ENCODE data around the gene GDPD4.

GDPD4 gene

DNA sequence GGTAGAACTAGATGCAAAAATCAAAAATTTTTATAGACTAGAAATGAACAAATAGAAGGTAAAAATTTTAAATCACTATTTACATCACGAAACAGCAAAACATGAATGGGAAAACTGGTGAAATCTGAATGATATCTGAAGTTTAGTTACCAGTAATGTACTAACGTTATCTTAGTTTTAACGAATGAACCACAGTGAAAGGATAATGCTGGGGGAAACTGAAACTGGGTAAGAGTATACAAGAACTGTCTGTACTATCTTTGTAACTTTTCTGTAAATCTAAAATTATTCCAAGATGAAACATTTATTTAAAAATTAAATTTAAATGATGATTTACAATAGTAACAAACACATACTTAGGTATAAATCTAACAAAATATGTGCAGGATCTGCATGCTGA lies 7.4 kb downstream of the GDPD4 start:
- DNase-seq, result no peak

DNA sequence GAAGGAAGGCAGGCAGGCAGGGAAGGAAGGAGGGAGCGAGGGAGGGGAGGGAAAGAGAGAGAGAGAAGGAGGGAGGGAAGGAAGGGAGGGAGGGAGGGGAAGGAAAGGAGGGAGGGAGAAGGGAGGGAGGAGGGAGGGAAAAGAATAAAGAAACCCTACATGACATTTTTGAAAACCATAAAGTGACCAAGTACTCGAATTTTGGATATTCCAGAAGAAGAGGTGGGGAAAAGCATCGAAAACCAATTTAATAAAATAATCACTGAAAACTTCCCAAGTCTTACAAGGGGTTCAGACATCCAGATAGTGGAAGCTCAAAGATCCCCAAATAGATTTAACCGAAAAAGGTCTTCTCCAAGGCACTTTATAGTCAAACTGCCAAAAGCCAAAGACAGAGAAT lies 11.7 kb downstream of the GDPD4 start:
- no peak for DNase-seq

GRCh38 chr11:77287615-77288273 lies 13.7 kb downstream of the GDPD4 start:
- no peak for DNase-seq

DNA sequence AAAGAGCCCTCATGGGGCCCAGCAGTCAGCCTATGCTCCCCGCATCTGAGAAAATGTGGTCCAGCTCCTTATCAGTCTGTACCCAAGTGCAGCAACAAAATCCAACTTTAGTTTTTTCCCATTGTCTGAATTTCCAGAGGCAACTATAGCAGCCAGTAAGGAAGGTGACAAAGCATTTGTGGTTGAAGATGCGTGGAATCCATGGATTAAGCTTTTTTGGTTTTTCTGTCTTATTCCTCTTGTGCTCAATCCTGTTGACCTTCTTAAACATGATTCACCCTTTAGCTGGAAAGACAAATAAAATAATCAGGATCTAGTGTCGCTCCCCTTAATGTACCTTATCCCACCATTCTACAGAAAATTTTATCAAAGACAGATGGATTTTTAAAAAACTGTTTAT lies 14.3 kb downstream of the GDPD4 start:
- no peak for DNase-seq

DNA sequence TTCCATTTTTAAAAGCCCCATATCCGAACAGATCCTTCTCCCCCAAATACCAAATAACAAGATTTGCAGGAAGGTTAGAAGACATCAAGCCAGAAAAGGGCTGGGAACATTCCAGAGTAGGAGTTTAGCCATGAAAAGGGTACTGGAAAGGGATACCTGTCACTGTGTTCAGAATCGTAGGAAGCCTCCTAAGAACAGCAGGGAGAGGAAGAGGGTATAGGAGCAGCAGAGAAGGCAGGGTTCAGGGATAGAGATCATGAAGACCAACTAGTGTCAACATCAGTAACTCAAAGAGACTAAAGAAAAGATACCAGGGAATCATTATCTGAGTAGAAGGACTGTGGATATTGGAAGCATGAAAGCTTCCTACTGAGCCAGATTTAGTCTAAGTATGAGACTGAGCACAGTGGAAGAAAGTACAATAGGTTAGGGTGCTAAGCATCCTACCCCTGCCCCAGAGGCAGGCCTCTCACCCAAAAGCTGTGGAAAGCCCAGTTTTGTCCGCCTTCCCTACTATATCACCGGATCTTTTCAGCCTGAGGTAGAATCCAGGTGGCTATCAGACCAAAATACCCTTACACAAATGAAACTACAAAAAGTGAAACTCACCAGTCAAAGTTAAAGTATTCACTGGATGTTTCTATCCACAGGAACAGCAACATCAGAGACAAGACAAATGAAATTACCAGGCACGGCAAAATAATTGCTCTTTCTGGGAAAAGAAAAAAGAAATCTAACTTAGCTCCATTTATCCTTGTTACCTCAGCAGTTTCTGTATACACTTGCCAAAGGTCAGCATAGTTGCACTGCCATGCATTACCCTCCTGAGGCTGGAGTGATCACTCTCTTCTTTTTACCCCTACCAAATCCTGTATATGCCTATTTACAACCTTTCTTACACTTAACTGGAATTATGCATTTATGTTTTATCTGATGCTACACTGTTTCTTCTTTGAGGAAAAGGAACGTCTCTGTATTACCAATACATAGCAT lies 16.7 kb downstream of the GDPD4 start:
- no peak for DNase-seq

- DNase-seq, result no peak
These were observed 18.4 kb downstream of the GDPD4 start for GRCh38 chr11:77283101-77283500.

GRCh38 chr11:77278595-77279506 lies 22.6 kb downstream of the GDPD4 start:
- no peak for DNase-seq

DNA sequence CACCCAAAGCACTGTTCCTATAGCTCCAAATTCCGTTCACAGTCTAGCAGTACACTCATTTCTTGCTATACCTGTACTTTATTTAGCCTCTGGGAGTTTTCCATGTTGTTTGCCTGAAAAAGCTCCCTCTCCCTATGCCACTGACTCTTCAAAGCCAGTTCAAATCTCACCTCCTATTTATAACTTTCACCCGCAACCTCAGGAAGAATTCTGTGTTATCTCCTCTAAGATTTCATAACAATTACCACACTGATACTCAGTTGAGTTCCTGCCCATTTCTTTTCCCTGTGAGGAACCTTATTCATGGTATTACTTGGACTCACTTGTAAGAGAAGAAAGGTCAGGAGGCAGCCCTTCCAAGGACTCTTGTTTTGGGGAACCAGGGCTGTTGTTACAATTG lies 25.2 kb downstream of the GDPD4 start:
- no peak for DNase-seq

- DNase-seq, result no peak
These were observed 30.6 kb downstream of the GDPD4 start for GRCh38 chr11:77270921-77271320.

DNA sequence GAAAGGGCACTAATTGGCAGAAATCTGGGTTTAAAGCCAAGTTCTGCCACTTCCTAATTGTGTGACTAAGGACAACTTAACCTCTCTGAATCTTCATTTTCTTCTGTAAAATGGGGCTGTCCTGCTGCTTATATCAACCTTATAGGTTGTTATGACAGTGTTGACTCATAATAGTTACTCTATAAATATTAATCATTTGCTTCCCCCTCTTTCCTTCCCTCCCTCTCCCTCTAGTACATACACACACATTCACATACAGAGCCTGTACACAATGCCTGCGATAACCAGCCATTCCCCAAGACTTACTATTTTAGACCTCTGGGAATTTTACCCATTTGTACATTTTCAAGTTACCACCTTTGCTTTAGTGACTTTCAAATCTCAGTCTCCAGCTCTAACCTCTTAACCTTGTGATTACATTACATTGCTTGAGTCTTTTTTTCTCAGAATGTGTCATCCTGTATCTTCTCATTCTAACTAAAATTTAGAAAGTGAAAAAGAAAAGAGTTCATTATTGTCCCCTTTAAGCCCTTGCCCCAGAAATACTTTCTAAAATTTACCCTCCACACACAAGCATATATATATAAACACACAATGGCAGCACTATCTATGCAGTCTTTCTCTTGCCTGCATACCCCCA lies 31.9 kb downstream of the GDPD4 start:
- no peak for DNase-seq

DNA sequence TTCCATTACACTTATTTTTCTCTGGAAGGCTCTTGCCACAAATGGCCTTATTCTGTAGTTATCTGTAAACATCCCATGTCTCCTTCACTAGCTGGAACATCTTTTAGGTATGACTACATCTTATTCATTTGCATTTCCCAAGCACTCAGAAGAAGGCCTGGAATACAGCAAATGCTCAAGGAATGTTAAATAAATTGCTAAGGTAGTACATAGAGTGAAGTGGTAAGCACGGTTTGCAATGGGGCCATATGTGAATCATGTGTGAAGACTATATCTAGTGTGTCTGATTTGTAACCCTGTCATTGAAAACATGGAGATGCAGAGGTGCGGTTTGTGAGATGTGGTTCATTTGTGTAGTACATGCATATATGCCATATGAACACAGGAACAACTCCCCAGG lies 33.5 kb downstream of the GDPD4 start:
- DNase-seq, result no peak

- no peak for DNase-seq
These were observed 34.7 kb downstream of the GDPD4 start for GRCh38 chr11:77266766-77267165.

GRCh38 chr11:77262803-77263202 lies 38.7 kb downstream of the GDPD4 start:
- no peak for DNase-seq

DNA sequence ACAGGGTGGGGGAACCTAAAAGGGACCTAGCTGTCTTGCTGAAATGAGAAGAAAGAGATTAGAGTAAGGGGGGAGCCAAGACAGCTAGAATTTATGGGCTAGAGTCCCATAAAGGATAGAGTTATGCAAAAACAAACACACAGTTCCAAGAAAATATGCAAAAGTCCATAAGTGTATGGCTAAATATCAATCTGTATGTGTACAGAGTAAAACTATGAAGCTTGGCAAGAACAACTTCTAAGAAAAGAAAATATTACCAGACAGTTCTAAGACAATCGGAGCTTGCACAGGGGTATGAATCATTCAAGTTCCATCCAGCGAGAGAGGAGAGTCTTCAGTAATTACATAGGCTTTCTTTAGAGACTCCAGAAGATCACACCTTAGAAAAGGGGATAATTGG lies 41.8 kb downstream of the GDPD4 start:
- no peak for DNase-seq

DNA sequence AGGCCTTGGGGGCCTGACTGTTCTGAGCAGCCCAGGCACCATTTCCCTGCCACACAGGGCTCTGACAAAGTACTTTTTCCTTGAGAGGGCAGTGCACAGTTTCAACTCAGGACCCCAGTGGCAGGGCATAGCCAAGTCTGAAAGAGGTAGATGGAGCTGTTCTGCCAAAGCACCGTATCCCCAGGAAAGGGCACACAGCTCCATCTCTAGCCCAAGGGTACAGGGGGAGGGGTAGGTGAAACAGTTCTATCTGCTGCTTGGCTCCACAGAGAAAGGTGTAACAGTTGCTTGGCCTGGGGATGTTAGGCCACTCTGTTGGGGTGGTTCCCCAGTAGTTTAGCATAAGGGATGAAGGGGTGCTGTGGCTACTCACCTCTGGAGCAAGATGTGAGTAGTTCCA lies 47.8 kb downstream of the GDPD4 start:
- no peak for DNase-seq

- no peak for DNase-seq
These were observed 48.8 kb downstream of the GDPD4 start for GRCh38 chr11:77252555-77253270.

- no peak for DNase-seq
These were observed 50.4 kb downstream of the GDPD4 start for GRCh38 chr11:77250881-77251640.

GRCh38 chr11:77249427-77249826 lies 52.1 kb downstream of the GDPD4 start:
- DNase-seq, result no peak

GRCh38 chr11:77244277-77245027 lies 57.0 kb downstream of the GDPD4 start:
- no peak for DNase-seq

DNA sequence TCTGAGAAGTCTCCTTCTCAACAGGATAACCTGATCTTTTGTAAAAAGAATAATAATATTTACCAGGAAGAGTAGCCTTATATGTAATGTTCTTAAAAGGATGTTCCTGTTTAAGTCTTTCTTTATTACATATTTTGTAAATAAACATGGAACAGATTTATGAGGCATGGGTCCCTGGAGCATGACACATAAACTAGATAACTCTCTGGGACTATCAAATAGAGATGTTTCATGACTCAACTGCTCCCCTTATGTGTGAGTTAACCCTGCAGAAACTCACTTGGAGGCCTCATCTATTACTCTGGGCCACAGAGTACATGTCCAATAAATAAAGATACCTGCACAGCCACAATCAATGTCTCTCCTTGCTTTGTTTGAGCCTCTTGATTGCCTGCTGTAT lies 64.6 kb downstream of the GDPD4 start:
- no peak for DNase-seq

Measured in CD4-positive, alpha-beta T cell treated with Interleukin-6 for 4 hours (primary cell).